Stimulated activated CD4-positive, alpha-beta T cell treated with anti-CD3 and anti-CD28 coated beads, Interleukin-2, amount 100 ng/mL, for 48 hours (primary cell): Measurements from ENCODE around the gene ZDHHC12.

Experiments
- DNase-seq, 2 donors: peaks; one replicate each; pipeline ENCODE4 v3.0.0-alpha.2; 2020

ZDHHC12 gene

GRCh38 chr9:128723866-128724743, at the start of gene ZDHHC12:
Gene ZDHHC12 (minus strand): TSS chr9:128724127. CDS start chr9:128724093, 34 bp downstream.
- peak; percentile 98 for DNase-seq

- DNase-seq: no peak
Measured at GRCh38 chr9:128773049-128773448, 49.1 kb upstream of the ZDHHC12 start.

- DNase-seq: peak; percentile 90 to 94
Measured at GRCh38 chr9:128771745-128772519, 48.0 kb upstream of the ZDHHC12 start, which contains the start of gene ZER1. Gene ZER1 (minus strand): TSS chr9:128771927. CDS start chr9:128755565, 16,362 bp downstream.

GRCh38 chr9:128771094-128771721, 47.3 kb upstream of the ZDHHC12 start:
- peak in 1 of 2 donors; percentile 1 for DNase-seq

- no peak for DNase-seq
Measured at GRCh38 chr9:128770286-128771030, 46.5 kb upstream of the ZDHHC12 start.

- no peak for DNase-seq
Measured at GRCh38 chr9:128768606-128769005, 44.7 kb upstream of the ZDHHC12 start.

GRCh38 chr9:128765499-128765898, 41.6 kb upstream of the ZDHHC12 start:
- DNase-seq: no peak

- no peak for DNase-seq
Measured at GRCh38 chr9:128764361-128764760, 40.4 kb upstream of the ZDHHC12 start.

- no peak for DNase-seq
Measured at GRCh38 chr9:128762671-128763449, 38.9 kb upstream of the ZDHHC12 start.

- DNase-seq: no peak
Measured at GRCh38 chr9:128757602-128758001, 33.7 kb upstream of the ZDHHC12 start.

GRCh38 chr9:128753627-128754026, 29.7 kb upstream of the ZDHHC12 start:
- no peak for DNase-seq

- no peak for DNase-seq
Measured at GRCh38 chr9:128750926-128751595, 27.1 kb upstream of the ZDHHC12 start.

- DNase-seq: no peak
Measured at GRCh38 chr9:128747241-128747640, 23.3 kb upstream of the ZDHHC12 start.

- no peak for DNase-seq
Measured at GRCh38 chr9:128743421-128743820, 19.5 kb upstream of the ZDHHC12 start.

- DNase-seq: no peak
Measured at GRCh38 chr9:128742401-128742800, 18.5 kb upstream of the ZDHHC12 start.

GRCh38 chr9:128735373-128735772, 11.4 kb upstream of the ZDHHC12 start:
- no peak for DNase-seq

- DNase-seq: no peak
Measured at GRCh38 chr9:128733256-128733655, 9.3 kb upstream of the ZDHHC12 start.

GRCh38 chr9:128732576-128732975, 8.6 kb upstream of the ZDHHC12 start:
- DNase-seq: no peak

GRCh38 chr9:128731691-128732090, 7.8 kb upstream of the ZDHHC12 start:
- no peak for DNase-seq

- no peak for DNase-seq
Measured at GRCh38 chr9:128731093-128731492, 7.2 kb upstream of the ZDHHC12 start.
